Neural progenitor cell (in vitro differentiated cells): ENCODE data around the gene BLVRA. TPM values are rescaled to one million over a fixed set of nuclear protein-coding genes. Genes with fewer than 3 reads are reported as not detected.

Experiments used
- DNase-seq: peaks from one replicate; pipeline ENCODE4 v3.0.0-alpha.2; 2016; ENCODE audit warnings: low spot score
- H2AFZ ChIP-seq: fragments of 200-600 bp; sonication (generic); replicated peaks from 2 replicates; pipeline ENCODE4 v1.6.1; 2016; ENCODE audit warnings: antibody characterized with exemption
- H3F3A ChIP-seq: fragments of 200-600 bp; sonication (generic); 2 replicates; pipeline ENCODE4 v1.6.1; 2016; ENCODE audit warnings: antibody characterized with exemption, low read depth
- H3K27ac ChIP-seq: fragments of 200-600 bp; sonication (generic); 2 replicates; pipeline ENCODE4 v1.5.1; 2016; ENCODE audit warnings: mild to moderate bottlenecking
- H3K27me3 ChIP-seq: fragments of 200-600 bp; sonication (generic); 2 replicates; pipeline ENCODE4 v1.6.1; 2016; ENCODE audit warnings: mild to moderate bottlenecking, moderate library complexity
- H3K36me3 ChIP-seq: fragments of 200-600 bp; sonication (generic); 2 replicates; pipeline ENCODE4 v1.5.1; 2016
- H3K4me1 ChIP-seq: fragments of 200-600 bp; sonication (generic); 2 replicates; pipeline ENCODE4 v1.6.1; 2016; ENCODE audit warnings: mixed run types
- H3K4me2 ChIP-seq: fragments of 200-600 bp; sonication (generic); 2 replicates; pipeline ENCODE4 v1.6.1; 2016
- H3K4me3 ChIP-seq: fragments of 200-600 bp; sonication (generic); 2 replicates; pipeline ENCODE4 v1.5.1; 2016
- H3K79me2 ChIP-seq: fragments of 200-600 bp; sonication (generic); 2 replicates; pipeline ENCODE4 v1.6.1; 2016; ENCODE audit warnings: low read depth
- H3K9ac ChIP-seq: fragments of 200-600 bp; sonication (generic); 2 replicates; pipeline ENCODE4 v1.6.1; 2016
- H3K9me3 ChIP-seq: fragments of 200-600 bp; sonication (generic); 2 replicates; pipeline ENCODE4 v1.5.1; 2016; ENCODE audit warnings: low read depth
- H4K20me1 ChIP-seq: fragments of 200-600 bp; sonication (generic); 2 replicates; pipeline ENCODE4 v1.6.1; 2016; ENCODE audit warnings: low read depth
- H3K27ac Mint-ChIP-seq: 3 replicates; pipeline ENCODE4 v1.8.0; 2021; ENCODE audit warnings: mixed read lengths
- H3K27me3 Mint-ChIP-seq: 2 replicates; pipeline ENCODE4 v1.8.0; 2022; ENCODE audit warnings: low read depth, mild to moderate bottlenecking, inconsistent platforms, moderate library complexity, mixed read lengths; ENCODE audit not compliant: insufficient read depth
- H3K36me3 Mint-ChIP-seq: 3 replicates; pipeline ENCODE4 v1.8.0; 2021; ENCODE audit warnings: mixed read lengths
- H3K4me1 Mint-ChIP-seq: 3 replicates; pipeline ENCODE4 v1.8.0; 2021; ENCODE audit warnings: mixed read lengths
- H3K4me3 Mint-ChIP-seq: 3 replicates; pipeline ENCODE4 v1.8.0; 2021; ENCODE audit warnings: mild to moderate bottlenecking, moderate library complexity, mixed read lengths
- H3K9me3 Mint-ChIP-seq: 3 replicates; pipeline ENCODE4 v1.8.0; 2020; ENCODE audit warnings: mixed read lengths
- CTCF ChIP-seq: fragments of 200-600 bp; sonication (generic); IDR thresholded peaks from 2 replicates; pipeline ENCODE4 v1.5.1; 2017; ENCODE audit warnings: antibody characterized with exemption, mild to moderate bottlenecking
- EZH2 ChIP-seq: fragments of 200-600 bp; sonication (generic); IDR thresholded peaks from 2 replicates; pipeline ENCODE4 v1.6.1; 2017; ENCODE audit warnings: antibody characterized with exemption, mild to moderate bottlenecking, moderate library complexity
- EZH2phosphoT487 ChIP-seq: fragments of 200-600 bp; sonication (generic); IDR thresholded peaks from 2 replicates; pipeline ENCODE4 v1.6.1; 2017; ENCODE audit warnings: antibody characterized with exemption
- total RNA-seq: library from RNA; depleted of rRNA; stranded (reverse); fragments of >200 nt; gene quantifications from 2 replicates; pipeline ENCODE4 v1.2.3, GENCODE V29; 2015; ENCODE audit warnings: low replicate concordance

The BLVRA gene
- total RNA-seq, 1 donor from 2014 or later: 27.9 TPM

- H3F3A ChIP-seq: no peaks in the 10 kb centered on the region
- H3K9me3 ChIP-seq: no peaks in the 10 kb centered on the region
- no peaks in the 10 kb centered on the region for H3K27me3 ChIP-seq
- H3K4me1 Mint-ChIP-seq: peaks cover 9% of the 10 kb centered on the region
- H2AFZ ChIP-seq: no peak overlapping the region
- H3K27ac Mint-ChIP-seq: no peak overlapping the region
- DNase-seq: no peak
- H3K27me3 Mint-ChIP-seq: peaks cover 4% of the 10 kb centered on the region
- H3K4me3 ChIP-seq: no peak overlapping the region
- H3K4me1 ChIP-seq: peaks cover 4% of the 10 kb centered on the region
- no peak overlapping the region for H3K4me3 Mint-ChIP-seq
- no peak overlapping the region for H3K9ac ChIP-seq
- no peak overlapping the region for H3K27ac ChIP-seq
- H3K79me2 ChIP-seq: no peaks in the 10 kb centered on the region
- no peaks in the 10 kb centered on the region for H3K36me3 Mint-ChIP-seq
- H3K36me3 ChIP-seq: no peaks in the 10 kb centered on the region
- H3K9me3 Mint-ChIP-seq: peaks cover 3% of the 10 kb centered on the region
- no peaks in the 10 kb centered on the region for H4K20me1 ChIP-seq
- TF ChIP-seq EZH2phosphoT487: no peak
- TF ChIP-seq EZH2: no peak
- TF ChIP-seq CTCF: no peak
- H3K4me2 ChIP-seq: no peak overlapping the region
These were observed 10.4 kb downstream of the BLVRA start for GRCh38 chr7:43768887-43769272.

GRCh38 chr7:43769281-43769680 is 10.8 kb downstream of the BLVRA start:
- no peak overlapping the region for H3K4me3 ChIP-seq
- TF ChIP-seq EZH2phosphoT487 (no peak), EZH2 (no peak), CTCF (no peak)
- no peaks in the 10 kb centered on the region for H3F3A ChIP-seq
- H3K36me3 ChIP-seq: no peaks in the 10 kb centered on the region
- H3K27me3 Mint-ChIP-seq: peaks cover 4% of the 10 kb centered on the region
- H3K9me3 ChIP-seq: no peaks in the 10 kb centered on the region
- H3K9me3 Mint-ChIP-seq: peaks cover 3% of the 10 kb centered on the region
- H3K4me1 Mint-ChIP-seq: peaks cover 6% of the 10 kb centered on the region
- H2AFZ ChIP-seq: no peak overlapping the region
- no peak overlapping the region for H3K9ac ChIP-seq
- H3K27ac ChIP-seq: no peak overlapping the region
- H3K4me2 ChIP-seq: no peak overlapping the region
- no peak overlapping the region for H3K27ac Mint-ChIP-seq
- H3K27me3 ChIP-seq: no peaks in the 10 kb centered on the region
- DNase-seq: no peak
- no peaks in the 10 kb centered on the region for H4K20me1 ChIP-seq
- no peaks in the 10 kb centered on the region for H3K79me2 ChIP-seq
- no peak overlapping the region for H3K4me3 Mint-ChIP-seq
- H3K4me1 ChIP-seq: peaks cover 2% of the 10 kb centered on the region
- no peaks in the 10 kb centered on the region for H3K36me3 Mint-ChIP-seq

- Histone ChIP-seq H3K79me2 (no peaks in the 10 kb centered on the region), H4K20me1 (no peaks in the 10 kb centered on the region), H3K36me3 (no peaks in the 10 kb centered on the region), H3K9me3 (no peaks in the 10 kb centered on the region), H3K27me3 (no peaks in the 10 kb centered on the region), H3K4me3 (no peak overlapping the region), H2AFZ (no peak overlapping the region), H3K4me1 (no peaks in the 10 kb centered on the region), H3K27ac (no peak overlapping the region), H3F3A (no peaks in the 10 kb centered on the region), H3K4me2 (no peak overlapping the region), H3K9ac (no peak overlapping the region)
- TF ChIP-seq EZH2 (no peak), EZH2phosphoT487 (no peak), CTCF (no peak)
- peaks cover 4% of the 10 kb centered on the region for H3K4me1 Mint-ChIP-seq
- H3K27ac Mint-ChIP-seq: no peak overlapping the region
- H3K27me3 Mint-ChIP-seq: peaks cover 4% of the 10 kb centered on the region
- H3K9me3 Mint-ChIP-seq: peaks cover 5% of the 10 kb centered on the region
- H3K36me3 Mint-ChIP-seq: no peaks in the 10 kb centered on the region
- no peak overlapping the region for H3K4me3 Mint-ChIP-seq
- DNase-seq: no peak
These were observed 11.4 kb downstream of the BLVRA start for GRCh38 chr7:43769791-43770465.
